Measurements from ENCODE around the gene VRTN.

GRCh38 chr14:74377976-74378690 lies 29.9 kb downstream of the VRTN start:
- TF ChIP-seq CTCF (IDR thresholded peaks at IDR 0.05) (no peak), POLR2A (IDR thresholded peaks at IDR 0.05) (no peak)
